ENCODE results near the gene SUCLG2. TPM values are rescaled to one million over a fixed set of nuclear protein-coding genes. Genes with fewer than 3 reads are reported as not detected.

SUCLG2 gene
- total RNA-seq, 4 donors from 2014 or later, result 55.2 to 69.3 (median 63.4) TPM

- peaks cover 8 to 26% (median 12%) of the 10 kb centered on the region in 4 donors for H3K4me1 ChIP-seq
- no peaks in the 10 kb centered on the region for H3K9me3 ChIP-seq
- 93% methylated on average over 2 of the region's 2 CpGs for WGBS
- DNase-seq (ENCODE audit: extremely low spot score), result no peak
- peaks cover 0 to 6% (median 5%) of the 10 kb centered on the region in 4 donors for H3K36me3 ChIP-seq
- intact Hi-C loops (cut with DNase I), result no loop called here
- no peak overlapping the region for H3K4me3 ChIP-seq
- H3K27ac ChIP-seq (replicated peaks in 1 of 4), result no peak overlapping the region
- TF ChIP-seq POLR2AphosphoS5 (IDR thresholded peaks at IDR 0.05), result no peak
- no peak for TF ChIP-seq EP300 (IDR thresholded peaks at IDR 0.05)
- TF ChIP-seq POLR2A (IDR thresholded peaks at IDR 0.05; ENCODE audit: low read depth), result no peak
- no peak for TF ChIP-seq CTCF (IDR thresholded peaks at IDR 0.05)
- no peaks in the 10 kb centered on the region for H3K27me3 ChIP-seq
Measured at GRCh38 chr3:67380118-67380517, 274.3 kb downstream of the SUCLG2 start.

- peaks cover 0 to 2% (median under 1%) of the 10 kb centered on the region in 4 donors for H3K4me1 ChIP-seq
- no peak overlapping the region for H3K27ac ChIP-seq (replicated peaks in 1 of 4)
- WGBS, result 86% methylated on average over 3 of the region's 3 CpGs
- H3K36me3 ChIP-seq, result peaks cover 0 to 13% (median 5%) of the 10 kb centered on the region in 4 donors
- DNase-seq (ENCODE audit: extremely low spot score), result no peak
- TF ChIP-seq POLR2A (IDR thresholded peaks at IDR 0.05; ENCODE audit: low read depth), result no peak
- no peak for TF ChIP-seq CTCF (IDR thresholded peaks at IDR 0.05)
- TF ChIP-seq EP300 (IDR thresholded peaks at IDR 0.05), result no peak
- TF ChIP-seq POLR2AphosphoS5 (IDR thresholded peaks at IDR 0.05), result no peak
- no peak overlapping the region for H3K4me3 ChIP-seq
- intact Hi-C loops (cut with DNase I), result no loop called here
- H3K27me3 ChIP-seq, result no peaks in the 10 kb centered on the region
- H3K9me3 ChIP-seq, result no peaks in the 10 kb centered on the region
Measured at GRCh38 chr3:67377299-67377698, 277.1 kb downstream of the SUCLG2 start.

- DNase-seq (ENCODE audit: extremely low spot score), result no peak
- H3K9me3 ChIP-seq, result no peaks in the 10 kb centered on the region
- TF ChIP-seq POLR2AphosphoS5 (IDR thresholded peaks at IDR 0.05) (no peak), CTCF (IDR thresholded peaks at IDR 0.05) (no peak), POLR2A (IDR thresholded peaks at IDR 0.05; ENCODE audit: low read depth) (no peak), EP300 (IDR thresholded peaks at IDR 0.05) (no peak)
- WGBS, result 100% methylated on average over 1 of the region's 1 CpG
- intact Hi-C loops (cut with DNase I), result no loop called here
- H3K36me3 ChIP-seq, result peaks cover 0 to 13% (median 5%) of the 10 kb centered on the region in 4 donors
- no peaks in the 10 kb centered on the region for H3K4me1 ChIP-seq
- no peaks in the 10 kb centered on the region for H3K27me3 ChIP-seq
- no peak overlapping the region for H3K4me3 ChIP-seq
- no peak overlapping the region for H3K27ac ChIP-seq (replicated peaks in 1 of 4)
Measured at GRCh38 chr3:67376416-67376815, 278.0 kb downstream of the SUCLG2 start.

GRCh38 chr3:67375976-67376375 is 278.4 kb downstream of the SUCLG2 start:
- Histone ChIP-seq H3K27ac (replicated peaks in 1 of 4) (no peak overlapping the region), H3K27me3 (no peaks in the 10 kb centered on the region), H3K36me3 (peaks cover 0 to 13% (median 5%) of the 10 kb centered on the region in 4 donors), H3K9me3 (no peaks in the 10 kb centered on the region), H3K4me1 (no peaks in the 10 kb centered on the region), H3K4me3 (no peak overlapping the region)
- 94% methylated on average over 5 of the region's 5 CpGs for WGBS
- TF ChIP-seq POLR2A (IDR thresholded peaks at IDR 0.05; ENCODE audit: low read depth) (no peak), CTCF (IDR thresholded peaks at IDR 0.05) (no peak), EP300 (IDR thresholded peaks at IDR 0.05) (no peak), POLR2AphosphoS5 (IDR thresholded peaks at IDR 0.05) (no peak)
- DNase-seq (ENCODE audit: extremely low spot score), result no peak
- intact Hi-C loops (cut with DNase I), result no loop called here

- Histone ChIP-seq H3K27me3 (no peaks in the 10 kb centered on the region), H3K4me1 (no peaks in the 10 kb centered on the region), H3K27ac (replicated peaks in 1 of 4) (no peak overlapping the region), H3K9me3 (no peaks in the 10 kb centered on the region), H3K36me3 (no peaks in the 10 kb centered on the region), H3K4me3 (no peak overlapping the region)
- WGBS, result 52% methylated on average over 4 of the region's 4 CpGs
- intact Hi-C loops (cut with DNase I), result no loop called here
- no peak for DNase-seq (ENCODE audit: extremely low spot score)
- TF ChIP-seq CTCF (IDR thresholded peaks at IDR 0.05) (no peak), EP300 (IDR thresholded peaks at IDR 0.05) (no peak), POLR2A (IDR thresholded peaks at IDR 0.05; ENCODE audit: low read depth) (no peak), POLR2AphosphoS5 (IDR thresholded peaks at IDR 0.05) (no peak)
Measured at GRCh38 chr3:67362686-67363085, 291.7 kb downstream of the SUCLG2 start.
